CD4-positive, CD25-positive, alpha-beta regulatory T cell (primary cell): ENCODE data around the gene TPO. TPM values are rescaled to one million over a fixed set of nuclear protein-coding genes. Genes with fewer than 3 reads are reported as not detected.

ENCODE experiments used
- ATAC-seq, 2 donors: fragments of 150-1000 bp; cut with Tn5 transposase; one replicate each; pipeline ENCODE4 v1.10.0; 2021; ENCODE audit warnings: low read depth in 2 of 2, moderate number of reproducible peaks in 2 of 2, moderate library complexity in 1 of 2
- DNase-seq, 3 donors: peaks; one replicate each; pipeline versions ENCODE4 v3.0.0 to v3.0.0-alpha.2; 2012 to 2022; ENCODE audit warnings: mixed read lengths in 1 of 3
- H3K27ac ChIP-seq: one replicate; pipeline ENCODE4 v1.7.0; 2013; ENCODE audit warnings: mild to moderate bottlenecking, low read length; ENCODE audit not compliant: insufficient read depth, poor library complexity, severe bottlenecking
- H3K27me3 ChIP-seq: one replicate; pipeline ENCODE4 v1.7.0; 2013; ENCODE audit warnings: low read length; ENCODE audit not compliant: control insufficient read depth, insufficient read depth
- H3K36me3 ChIP-seq: one replicate; pipeline ENCODE4 v1.7.0; 2013; ENCODE audit warnings: mild to moderate bottlenecking, low read length, moderate library complexity; ENCODE audit not compliant: control insufficient read depth, insufficient read depth
- H3K4me1 ChIP-seq: 2 replicates; pipeline ENCODE4 v1.7.0; 2013; ENCODE audit warnings: mild to moderate bottlenecking, low read length; ENCODE audit not compliant: insufficient read depth, control insufficient read depth, poor library complexity, severe bottlenecking
- H3K4me3 ChIP-seq: one replicate; pipeline ENCODE4 v1.7.0; 2013; ENCODE audit warnings: low read depth, mild to moderate bottlenecking, low read length, moderate library complexity
- H3K9me3 ChIP-seq, 2 experiments: 1 replicate in 1 of 2; 2 replicates in 1 of 2; pipeline ENCODE4 v1.7.0; 2013; ENCODE audit warnings: low read length in 2 of 2, mild to moderate bottlenecking in 1 of 2, moderate library complexity in 1 of 2; ENCODE audit not compliant: control insufficient read depth in 2 of 2
- H3K27ac Mint-ChIP-seq, 3 donors: one replicate each; pipeline ENCODE4 v1.8.0; 2020 to 2022; ENCODE audit warnings: mild to moderate bottlenecking in 3 of 3, mixed read lengths in 3 of 3, moderate library complexity in 2 of 3
- H3K27me3 Mint-ChIP-seq: one replicate; pipeline ENCODE4 v1.8.0; 2022; ENCODE audit warnings: mild to moderate bottlenecking, mixed read lengths
- H3K36me3 Mint-ChIP-seq: one replicate; pipeline ENCODE4 v1.8.0; 2020; ENCODE audit warnings: mixed read lengths
- H3K4me1 Mint-ChIP-seq, 4 donors: one replicate each; pipeline ENCODE4 v1.8.0; 2020 to 2022; ENCODE audit warnings: mixed read lengths in 4 of 4, mild to moderate bottlenecking in 1 of 4
- H3K4me3 Mint-ChIP-seq, 4 donors: one replicate each; pipeline ENCODE4 v1.8.0; 2020 to 2022; ENCODE audit warnings: mild to moderate bottlenecking in 4 of 4, mixed read lengths in 4 of 4, moderate library complexity in 3 of 4
- H3K9me3 Mint-ChIP-seq, 7 donors: one replicate each; pipeline ENCODE4 v1.8.0; 2020 to 2022; ENCODE audit warnings: mixed read lengths in 7 of 7, mild to moderate bottlenecking in 3 of 7, moderate library complexity in 2 of 7
- polyA plus RNA-seq, 4 donors: library from polyadenylated mRNA; unstranded; fragments of 300-500 nt; fragmentation: Illumina TruSeq; gene quantifications; one replicate each; pipeline ENCODE4 v1.2.3, GENCODE V29; 2021
- total RNA-seq: library from RNA; stranded (reverse); gene quantifications from one replicate; pipeline ENCODE4 v1.2.3, GENCODE V29; 2022

Gene TPO
- total and polyA plus RNA-seq, 5 donors from 2014 or later = 0.27 to 1.5 (median 0.57) TPM

DNA sequence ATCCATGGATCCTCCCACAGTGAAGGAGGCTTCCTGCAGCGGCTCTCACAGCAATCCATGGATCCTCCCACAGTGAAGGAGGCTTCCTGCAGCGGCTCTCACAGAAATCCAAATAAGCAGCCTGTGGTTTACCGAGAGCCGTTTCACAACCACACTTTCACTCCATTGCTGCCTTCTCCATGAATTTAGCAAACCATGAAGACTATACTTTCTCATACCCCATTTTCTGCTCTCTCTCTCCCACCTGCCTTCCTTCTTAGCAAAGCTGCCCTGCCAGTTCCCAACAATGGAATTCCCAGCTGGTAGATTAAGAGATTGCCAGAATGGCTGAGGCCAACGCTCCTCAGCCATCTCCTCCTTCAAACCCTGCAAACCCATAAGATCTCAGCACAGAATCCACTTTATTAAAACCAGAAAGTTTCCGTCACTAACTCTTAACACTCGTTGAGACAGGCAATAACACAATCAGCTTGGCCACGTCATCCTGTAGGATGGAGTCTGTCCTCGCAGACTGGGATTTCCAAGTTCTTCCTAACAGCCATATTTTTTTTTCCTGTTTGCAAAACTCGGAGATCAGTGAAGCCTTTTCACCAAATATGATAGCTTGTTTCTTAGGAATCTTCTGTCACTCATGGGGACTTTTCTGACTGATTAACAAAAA, 168.8 kb downstream of the TPO start:
- Histone ChIP-seq H3K9me3 (no peaks in the 10 kb centered on the region), H3K36me3 (no peaks in the 10 kb centered on the region), H3K4me3 (no peak overlapping the region), H3K4me1 (no peaks in the 10 kb centered on the region), H3K27ac (no peak overlapping the region), H3K27me3 (no peaks in the 10 kb centered on the region)
- no peak for DNase-seq
- no peak for ATAC-seq
- H3K4me1 Mint-ChIP-seq = no peaks in the 10 kb centered on the region
- H3K36me3 Mint-ChIP-seq = no peaks in the 10 kb centered on the region
- H3K27me3 Mint-ChIP-seq = no peaks in the 10 kb centered on the region
- H3K4me3 Mint-ChIP-seq = no peak overlapping the region
- no peak overlapping the region for H3K27ac Mint-ChIP-seq
- H3K9me3 Mint-ChIP-seq = peaks cover 0 to 6% (median 0%) of the 10 kb centered on the region in 7 donors

DNA sequence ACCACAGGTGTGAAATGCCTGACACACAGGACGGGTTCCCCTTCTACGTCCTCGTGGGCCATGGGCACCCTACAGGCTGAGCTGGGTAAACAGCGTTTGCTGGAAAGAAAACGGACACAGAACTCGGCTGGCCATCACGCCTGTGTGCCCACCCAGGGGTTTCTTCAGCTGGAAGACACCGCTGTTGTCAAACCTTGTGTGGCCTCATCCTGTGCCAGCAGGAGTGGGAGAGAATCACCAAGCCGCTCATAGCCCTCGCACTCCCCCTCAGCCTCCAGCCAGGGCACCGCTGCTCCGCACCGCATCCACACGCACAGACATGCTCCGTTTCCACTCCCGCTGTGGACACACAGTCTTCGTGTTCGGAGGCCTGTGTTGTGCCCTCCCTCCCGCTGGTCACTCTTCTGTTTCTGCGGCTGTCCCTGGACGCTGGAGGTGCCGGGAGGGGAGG, 169.7 kb downstream of the TPO start:
- ATAC-seq (no peak), DNase-seq (no peak)
- H3K9me3 ChIP-seq = no peaks in the 10 kb centered on the region
- no peaks in the 10 kb centered on the region for H3K27me3 Mint-ChIP-seq
- H3K27ac ChIP-seq = no peak overlapping the region
- H3K9me3 Mint-ChIP-seq = peaks cover 0 to 6% (median 0%) of the 10 kb centered on the region in 7 donors
- H3K27me3 ChIP-seq = no peaks in the 10 kb centered on the region
- no peak overlapping the region for H3K4me3 Mint-ChIP-seq
- H3K36me3 ChIP-seq = no peaks in the 10 kb centered on the region
- H3K4me1 Mint-ChIP-seq = no peaks in the 10 kb centered on the region
- H3K27ac Mint-ChIP-seq = no peak overlapping the region
- H3K4me1 ChIP-seq = no peaks in the 10 kb centered on the region
- H3K36me3 Mint-ChIP-seq = no peaks in the 10 kb centered on the region
- no peak overlapping the region for H3K4me3 ChIP-seq

DNA sequence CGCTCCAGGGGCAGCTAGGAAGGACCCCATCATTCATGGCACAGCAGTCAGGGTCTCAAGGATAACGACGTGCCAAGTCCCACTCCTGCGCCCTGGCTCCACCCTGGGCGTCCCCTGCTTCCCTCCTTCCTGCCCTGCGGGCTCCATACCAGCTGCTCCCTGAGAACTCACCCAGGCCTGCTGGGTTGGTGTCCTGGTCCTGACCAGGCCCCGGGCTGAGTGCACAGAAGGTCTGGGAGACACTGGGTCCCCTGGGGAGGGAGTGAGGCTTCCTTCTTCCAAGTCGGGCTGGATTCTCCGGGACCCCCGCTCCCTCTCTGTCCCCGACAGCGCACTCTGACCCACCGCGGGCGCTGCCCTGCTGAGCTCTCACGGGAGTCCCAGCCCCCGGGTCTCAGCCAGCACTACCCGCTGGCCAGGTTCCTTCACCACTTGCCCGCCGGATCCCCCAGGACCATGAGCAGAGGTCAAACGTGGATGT, 170.8 kb downstream of the TPO start:
- Mint-ChIP-seq H3K27me3 (no peaks in the 10 kb centered on the region), H3K27ac (no peak overlapping the region), H3K36me3 (no peaks in the 10 kb centered on the region), H3K4me1 (no peaks in the 10 kb centered on the region), H3K4me3 (no peak overlapping the region), H3K9me3 (peaks cover 0 to 6% (median 0%) of the 10 kb centered on the region in 7 donors)
- H3K27me3 ChIP-seq = no peaks in the 10 kb centered on the region
- H3K27ac ChIP-seq = no peak overlapping the region
- no peak overlapping the region for H3K4me3 ChIP-seq
- no peaks in the 10 kb centered on the region for H3K36me3 ChIP-seq
- H3K9me3 ChIP-seq = no peaks in the 10 kb centered on the region
- no peaks in the 10 kb centered on the region for H3K4me1 ChIP-seq
- no peak for DNase-seq
- no peak for ATAC-seq

DNA sequence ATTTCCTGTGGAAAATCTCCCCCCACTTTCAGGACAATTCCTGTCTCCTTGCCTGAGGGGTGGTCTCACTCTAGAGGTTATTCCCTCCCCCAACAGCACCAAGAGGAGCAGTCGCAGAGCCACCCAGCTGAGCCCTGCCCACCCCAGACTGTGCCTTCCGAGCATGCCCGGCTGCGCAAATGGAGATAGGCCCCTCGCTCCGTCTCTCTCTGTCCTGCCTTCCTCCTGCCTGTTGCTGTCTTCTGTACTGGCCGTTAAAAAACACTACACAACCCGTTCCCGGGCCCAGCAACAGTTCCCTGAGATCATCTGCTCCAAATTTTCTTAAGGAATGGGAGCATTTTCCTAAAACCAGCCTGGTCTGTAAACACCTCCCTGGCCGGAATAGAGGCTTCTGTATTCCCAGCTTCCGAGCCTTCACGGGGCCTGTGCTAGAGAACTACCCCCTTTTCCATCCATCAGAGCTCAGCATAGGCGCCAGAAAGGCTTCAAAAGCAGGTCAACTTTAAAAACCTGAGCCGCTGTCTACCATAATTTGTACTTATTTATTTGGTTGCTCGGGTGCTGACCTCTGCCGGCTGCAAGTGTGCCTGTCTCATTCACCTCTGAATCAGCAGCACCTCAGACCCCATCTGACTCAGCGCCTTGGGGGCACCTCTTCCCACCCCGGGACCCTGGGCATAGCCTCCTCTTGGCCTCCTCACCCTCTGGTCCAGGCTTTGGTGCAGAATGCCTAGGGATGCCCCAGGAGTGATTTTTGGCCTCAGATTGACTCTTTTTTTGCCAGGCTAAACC, 171.6 kb downstream of the TPO start:
- H3K27ac Mint-ChIP-seq = no peak overlapping the region
- no peaks in the 10 kb centered on the region for H3K9me3 ChIP-seq
- H3K4me1 ChIP-seq = no peaks in the 10 kb centered on the region
- no peaks in the 10 kb centered on the region for H3K27me3 ChIP-seq
- no peak overlapping the region for H3K4me3 ChIP-seq
- no peaks in the 10 kb centered on the region for H3K36me3 ChIP-seq
- H3K27ac ChIP-seq = no peak overlapping the region
- no peak overlapping the region for H3K4me3 Mint-ChIP-seq
- H3K36me3 Mint-ChIP-seq = no peaks in the 10 kb centered on the region
- H3K4me1 Mint-ChIP-seq = no peaks in the 10 kb centered on the region
- ATAC-seq (no peak), DNase-seq (no peak)
- peaks cover 0 to 6% (median 0%) of the 10 kb centered on the region in 7 donors for H3K9me3 Mint-ChIP-seq
- no peaks in the 10 kb centered on the region for H3K27me3 Mint-ChIP-seq

DNA sequence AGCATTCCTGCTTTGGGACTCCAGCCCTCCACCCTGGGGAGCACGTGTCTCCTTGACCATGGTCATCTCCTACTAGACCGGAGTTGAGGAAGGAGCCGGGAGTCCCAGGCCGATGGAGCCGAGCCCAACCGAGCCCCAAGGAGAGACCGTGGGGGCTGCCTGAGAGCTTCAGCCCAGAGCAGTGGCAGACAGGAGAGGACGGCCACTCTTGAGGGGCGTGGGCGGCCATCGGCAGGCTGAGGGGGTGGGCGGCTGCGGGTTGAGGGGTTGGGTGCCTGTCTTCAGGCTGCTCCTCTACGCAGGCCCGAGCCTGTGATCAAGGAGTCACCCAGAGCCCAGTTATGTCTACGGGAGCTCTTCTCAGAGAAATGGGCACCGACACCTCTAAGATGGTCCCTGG, 172.4 kb downstream of the TPO start:
- no peak for DNase-seq
- Histone ChIP-seq H3K4me3 (no peak overlapping the region), H3K4me1 (no peaks in the 10 kb centered on the region), H3K27ac (no peak overlapping the region), H3K27me3 (no peaks in the 10 kb centered on the region), H3K36me3 (no peaks in the 10 kb centered on the region), H3K9me3 (no peaks in the 10 kb centered on the region)
- H3K4me3 Mint-ChIP-seq = no peak overlapping the region
- H3K9me3 Mint-ChIP-seq = peaks cover 0 to 6% (median 0%) of the 10 kb centered on the region in 7 donors
- no peak for ATAC-seq
- H3K4me1 Mint-ChIP-seq = no peaks in the 10 kb centered on the region
- H3K27me3 Mint-ChIP-seq = no peaks in the 10 kb centered on the region
- no peak overlapping the region for H3K27ac Mint-ChIP-seq
- H3K36me3 Mint-ChIP-seq = no peaks in the 10 kb centered on the region

DNA sequence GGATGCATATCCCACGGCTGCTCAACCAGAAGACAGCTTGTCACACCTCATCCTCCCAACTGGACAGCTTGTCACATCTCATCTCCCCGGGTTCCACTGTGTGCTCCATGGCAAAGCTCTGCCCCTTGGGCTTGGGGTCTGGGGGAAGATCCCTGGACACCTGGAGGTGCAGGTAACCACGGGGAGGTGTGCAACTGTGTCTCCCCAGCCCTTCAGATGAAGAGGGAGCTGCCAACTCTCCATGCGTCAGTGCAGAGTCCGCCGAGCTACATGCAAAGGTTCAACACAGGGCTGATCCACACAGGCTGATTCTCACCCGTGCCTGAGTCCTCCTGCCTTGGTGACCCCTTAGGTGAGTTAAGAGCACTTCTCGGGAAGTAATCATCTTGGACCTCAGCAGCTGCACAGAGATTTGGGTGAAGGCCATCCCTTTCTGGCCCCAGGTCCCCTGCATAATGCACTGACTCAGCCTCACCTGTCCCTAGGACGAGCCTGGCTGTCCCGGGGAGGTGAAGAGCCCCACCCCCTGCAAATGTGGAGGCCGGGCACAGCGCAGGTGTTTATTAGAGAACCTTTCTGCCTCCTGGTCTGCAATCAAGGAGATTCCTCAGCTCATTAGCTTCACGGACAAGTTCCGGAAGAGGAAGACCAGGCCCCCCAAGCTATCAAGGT, 173.1 kb downstream of the TPO start:
- DNase-seq = no peak
- ATAC-seq = no peak

DNA sequence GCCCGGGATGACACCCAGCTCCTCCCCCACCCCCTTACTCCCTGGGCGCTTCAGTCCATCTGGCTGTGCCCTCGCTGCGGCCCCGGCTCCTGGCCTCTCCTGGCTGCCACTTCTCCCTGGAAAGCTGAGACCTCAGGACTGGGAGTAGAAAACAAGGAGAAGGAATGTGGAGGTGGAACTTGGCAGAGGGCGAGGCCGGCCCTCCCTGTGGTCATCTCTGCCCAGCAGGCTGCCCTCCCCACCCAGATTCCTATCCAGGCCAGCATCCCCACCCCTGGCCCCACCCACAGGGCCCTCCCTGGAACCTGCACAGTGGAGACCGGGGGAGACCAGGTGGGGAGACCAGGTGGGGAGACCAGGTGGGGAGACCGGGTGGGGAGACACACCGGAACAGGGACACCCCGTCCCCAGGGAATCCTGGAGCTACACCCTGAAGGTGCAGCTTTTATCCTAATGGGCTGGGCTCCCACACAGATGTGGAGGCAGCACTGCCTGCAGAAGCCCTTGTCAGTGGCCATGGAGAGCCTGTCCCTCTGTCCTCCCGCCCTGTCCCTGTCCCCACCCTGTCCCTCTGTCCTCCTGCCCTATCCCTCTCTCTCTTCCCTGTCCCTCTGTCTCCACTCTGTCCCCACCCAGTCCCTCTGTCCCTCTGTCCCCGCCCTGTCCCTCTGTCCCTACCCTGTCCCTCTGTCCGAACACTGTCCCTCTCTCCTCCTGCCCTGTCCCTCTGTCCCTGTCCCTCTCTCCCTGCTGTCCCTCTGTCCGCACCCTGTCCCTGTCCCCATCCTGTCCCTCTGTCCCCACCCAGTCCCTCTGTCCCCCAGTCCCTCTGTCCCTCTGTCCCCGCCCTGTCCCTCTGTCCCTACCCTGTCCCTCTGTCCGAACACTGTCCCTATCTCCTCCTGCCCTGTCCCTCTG, 173.9 kb downstream of the TPO start:
- no peaks in the 10 kb centered on the region for H3K36me3 Mint-ChIP-seq
- peaks cover 0 to 14% (median 0%) of the 10 kb centered on the region in 7 donors for H3K9me3 Mint-ChIP-seq
- no peaks in the 10 kb centered on the region for H3K4me1 Mint-ChIP-seq
- no peaks in the 10 kb centered on the region for H3K27me3 ChIP-seq
- no peak overlapping the region for H3K4me3 ChIP-seq
- H3K36me3 ChIP-seq = no peaks in the 10 kb centered on the region
- H3K4me1 ChIP-seq = no peaks in the 10 kb centered on the region
- no peak for ATAC-seq
- H3K27ac Mint-ChIP-seq = no peak overlapping the region
- no peak for DNase-seq
- no peak overlapping the region for H3K4me3 Mint-ChIP-seq
- H3K9me3 ChIP-seq = no peaks in the 10 kb centered on the region
- H3K27ac ChIP-seq = no peak overlapping the region
- H3K27me3 Mint-ChIP-seq = no peaks in the 10 kb centered on the region

More for the DNA sequence above, 173.1 kb downstream of the TPO start:
- Mint-ChIP-seq H3K4me1 (no peaks in the 10 kb centered on the region), H3K9me3 (peaks cover 0 to 13% (median 0%) of the 10 kb centered on the region in 7 donors), H3K4me3 (no peak overlapping the region), H3K36me3 (no peaks in the 10 kb centered on the region), H3K27ac (no peak overlapping the region), H3K27me3 (no peaks in the 10 kb centered on the region)
- H3K27me3 ChIP-seq = no peaks in the 10 kb centered on the region
- H3K9me3 ChIP-seq = no peaks in the 10 kb centered on the region
- no peak overlapping the region for H3K27ac ChIP-seq
- no peaks in the 10 kb centered on the region for H3K4me1 ChIP-seq
- no peak overlapping the region for H3K4me3 ChIP-seq
- H3K36me3 ChIP-seq = no peaks in the 10 kb centered on the region
